ENCODE measurements around the gene KRTAP4-16. TPM values are rescaled to one million over a fixed set of nuclear protein-coding genes. Genes with fewer than 3 reads are reported as not detected.
"Not testable (repeated sequence)": the region's sequence is repeated elsewhere in the genome, so short reads cannot be mapped to it uniquely, and the experiment has no call there.

Gene KRTAP4-16
- total and polyA plus RNA-seq, 2 of the 8 experiments (the other 6 are each of a cell fraction or from before 2014, with no cell fraction given) = not detected

GRCh38 chr17:41125064-41125463 is 23.1 kb upstream of the KRTAP4-16 start (continued):
- TF ChIP-seq SIRT6 (IDR thresholded peaks at IDR 0.05; ENCODE audit: low read length) (no peak), POLR2A (IDR thresholded peaks at IDR 0.05; ENCODE audit: control extremely low read depth in 1 of 2, low read depth in 2 of 2, low read length in 2 of 2) (no peak), KDM4A (IDR thresholded peaks at IDR 0.05; ENCODE audit: low read depth, low read length, severe bottlenecking) (no peak), SIN3A (conservative IDR thresholded peaks at IDR 0.05 in 1 of 2, IDR thresholded peaks at IDR 0.05 in 1 of 2; ENCODE audit: low read depth in 1 of 2, low read length in 2 of 2) (no peak), CBX8 (IDR thresholded peaks at IDR 0.05; ENCODE audit: borderline replicate concordance, low read depth, low read length) (no peak)

- FAIRE-seq; CTCF ChIA-PET (ENCODE audit: partially characterized antibody): not testable (repeated sequence)
Observed at GRCh38 chr17:41123991-41124371, 22.0 kb upstream of the KRTAP4-16 start, which contains the start of gene KRTAP4-12. TSS of gene KRTAP4-12 (minus strand) at chr17:41124182. CDS start at chr17:41124122, 60 bp downstream.

More at GRCh38 chr17:41123991-41124371, 22.0 kb upstream of the KRTAP4-16 start, which contains the start of gene KRTAP4-12:
- H4K91ac ChIP-seq (replicated peaks; ENCODE audit: insufficient read length, low read length); H3K56ac ChIP-seq (replicated peaks; ENCODE audit: insufficient read length, low read depth, low read length); H2AFZ ChIP-seq (ENCODE audit: low read length); H4K8ac ChIP-seq (ENCODE audit: extremely low read depth, insufficient read depth, low read length); H2BK5ac ChIP-seq (ENCODE audit: low read depth, low read length); H3K4me2 ChIP-seq (ENCODE audit: insufficient read depth in 1 of 2, low read depth in 2 of 2, low read length in 2 of 2); H3K27me3 ChIP-seq (replicated peaks in 1 of 4; ENCODE audit: control insufficient read depth in 3 of 4, extremely low read depth in 1 of 4, insufficient read depth in 3 of 4, low read length in 3 of 4); H3K79me2 ChIP-seq (ENCODE audit: control insufficient read depth in 1 of 2, insufficient read depth in 2 of 2, low read length in 2 of 2); H2BK20ac ChIP-seq (ENCODE audit: low read length); H3K18ac ChIP-seq (ENCODE audit: extremely low read depth, low read length); H3K4me3 ChIP-seq (ENCODE audit: extremely low read depth in 1 of 4, insufficient read depth in 2 of 4, low read depth in 3 of 4, low read length in 4 of 4); H3K36me3 ChIP-seq (ENCODE audit: control insufficient read depth in 2 of 4, insufficient read depth in 4 of 4, low read length in 3 of 4); H3K23me2 ChIP-seq (ENCODE audit: low read depth, low read length); H4K20me1 ChIP-seq (replicated peaks in 1 of 2; ENCODE audit: control insufficient read depth in 1 of 2, insufficient read depth in 2 of 2, low read length in 2 of 2); H3K27ac ChIP-seq (ENCODE audit: low read depth, low read length); POLR2A ChIA-PET (ENCODE audit: partially characterized antibody); H2AK5ac ChIP-seq (ENCODE audit: low read depth, low read length); H3K79me1 ChIP-seq (ENCODE audit: low read depth, low read length); H3K9ac ChIP-seq (replicated peaks in 1 of 4; ENCODE audit: extremely low read depth in 1 of 4, low read depth in 3 of 4, low read length in 3 of 4); H3K4me1 ChIP-seq (replicated peaks in 1 of 4; ENCODE audit: control insufficient read depth in 3 of 4, insufficient read depth in 4 of 4, low read length in 3 of 4); H3K14ac ChIP-seq (ENCODE audit: insufficient read length); H3K4ac ChIP-seq (replicated peaks; ENCODE audit: insufficient read length, low read depth, low read length); H2BK15ac ChIP-seq (ENCODE audit: low read length); H3K23ac ChIP-seq (ENCODE audit: insufficient read length); H4K5ac ChIP-seq (ENCODE audit: insufficient read length, low read depth, low read length); H2BK120ac ChIP-seq (replicated peaks; ENCODE audit: low read depth, low read length); H2BK12ac ChIP-seq (ENCODE audit: low read depth, low read length); DNase-seq (ENCODE audit: low read depth in 1 of 2, low spot score in 2 of 2); H3K9me3 ChIP-seq (ENCODE audit: insufficient read depth in 2 of 2, low read depth in 1 of 2, low read length in 1 of 2): not testable (repeated sequence)
- 100% methylated on average over 1 of the region's 3 CpGs; no CpG with 5 or more reads in 1 of the 2 experiments for WGBS, 2 experiments (ENCODE audit: extremely low coverage in 1 of 2, insufficient coverage in 1 of 2, insufficient read length in 1 of 2, insufficient replicate concordance in 2 of 2, low coverage in 1 of 2, low lambda C conversion rate in 2 of 2, missing lambda C conversion rate in 1 of 2)
